SK-N-SH (cell line): Measurements from ENCODE around the gene CLIC4.

ENCODE experiments used
- CHD2 ChIP-seq: fragments of 150-350 bp; IDR thresholded peaks from 2 replicates; pipeline ENCODE4 v1.6.1; 2018; ENCODE audit warnings: low read length; ENCODE audit not compliant: partially characterized antibody
- CTCF ChIP-seq: fragments of 200-600 bp; sonication (generic); IDR thresholded peaks from 2 replicates; pipeline ENCODE4 v1.6.1; 2017; ENCODE audit warnings: antibody characterized with exemption, mild to moderate bottlenecking, moderate library complexity
- EP300 ChIP-seq, 2 experiments: IDR thresholded peaks; 2 replicates each; pipeline versions ENCODE4 v1.4.0 to v1.6.1; 2012; ENCODE audit warnings: borderline replicate concordance in 1 of 2, low read depth in 1 of 2, low read length in 1 of 2
- EZH2phosphoT487 ChIP-seq: fragments of 200-600 bp; sonication (generic); IDR thresholded peaks from 2 replicates; pipeline ENCODE4 v1.6.1; 2017; ENCODE audit warnings: low read depth, mixed run types, mild to moderate bottlenecking, antibody characterized with exemption, moderate library complexity, borderline replicate concordance
- FOXJ3 ChIP-seq: sonication (generic); formaldehyde crosslinking; IDR thresholded peaks from 2 replicates; pipeline ENCODE4 v1.5.1; 2020; ENCODE audit warnings: mild to moderate bottlenecking, missing genetic modification reagents
- GABPA ChIP-seq: IDR thresholded peaks from 2 replicates; pipeline ENCODE4 v1.4.0; 2012; ENCODE audit warnings: low read depth, mild to moderate bottlenecking
- POLR2AphosphoS5 ChIP-seq: IDR thresholded peaks from 2 replicates; pipeline ENCODE4 v1.6.1; 2012; ENCODE audit warnings: low read depth, low read length
- RCOR1 ChIP-seq: fragments of 150-350 bp; IDR thresholded peaks from 2 replicates; pipeline ENCODE4 v1.6.1; 2017; ENCODE audit warnings: antibody characterized with exemption, low read length
- RFX5 ChIP-seq: IDR thresholded peaks from 2 replicates; pipeline ENCODE4 v1.6.1; 2012; ENCODE audit warnings: mild to moderate bottlenecking, improper control_type of control experiment, low read length
- RXRA ChIP-seq: IDR thresholded peaks from 2 replicates; pipeline ENCODE4 v1.4.0; 2012; ENCODE audit warnings: low read depth, mild to moderate bottlenecking, borderline replicate concordance
- TAF1 ChIP-seq: IDR thresholded peaks from 2 replicates; pipeline ENCODE4 v1.6.1; 2012; ENCODE audit warnings: low read depth, mild to moderate bottlenecking, low read length, moderate library complexity, borderline replicate concordance

GRCh38 chr1:24867084-24867870 is 122.0 kb downstream of the CLIC4 start:
- TF ChIP-seq EP300 (IDR thresholded peaks at IDR 0.05; ENCODE audit: borderline replicate concordance in 1 of 2, low read depth in 1 of 2, low read length in 1 of 2) (no peak), CTCF (no peak), POLR2AphosphoS5 (no peak), RXRA (no peak), RFX5 (no peak), FOXJ3 (no peak), GABPA (no peak), CHD2 (no peak), EZH2phosphoT487 (no peak), TAF1 (no peak), RCOR1 (no peak)
